GM23338 (cell line): ENCODE results near the gene SNAI1. TPM values are rescaled to one million over a fixed set of nuclear protein-coding genes. Genes with fewer than 3 reads are reported as not detected.

Experiments used
- ATAC-seq: fragments of 200-7000 bp; cut with Tn5 transposase; 3 replicates; pipeline ENCODE4 v1.9.1; 2020
- DNase-seq: peaks from one replicate; pipeline ENCODE4 v3.0.0-alpha.2; 2015; ENCODE audit warnings: low spot score
- H2AFZ ChIP-seq: fragments of 200-600 bp; sonication (generic); 2 replicates; pipeline ENCODE4 v1.8.0; 2016; ENCODE audit warnings: antibody characterized with exemption, mild to moderate bottlenecking, moderate library complexity
- H3F3A ChIP-seq: fragments of 200-600 bp; sonication (generic); replicated peaks from 2 replicates; pipeline ENCODE4 v1.8.0; 2017; ENCODE audit warnings: antibody characterized with exemption, mixed run types, low read depth
- H3K27ac ChIP-seq: fragments of 200-600 bp; sonication (generic); 2 replicates; pipeline ENCODE4 v1.6.1; 2016; ENCODE audit warnings: low read depth
- H3K27me3 ChIP-seq: fragments of 200-600 bp; sonication (generic); 2 replicates; pipeline ENCODE4 v1.8.0; 2016; ENCODE audit warnings: mild to moderate bottlenecking, mixed run types, moderate library complexity; ENCODE audit not compliant: insufficient read depth
- H3K36me3 ChIP-seq: fragments of 200-600 bp; sonication (generic); 2 replicates; pipeline ENCODE4 v1.8.0; 2016; ENCODE audit warnings: mild to moderate bottlenecking; ENCODE audit not compliant: insufficient read depth
- H3K4me1 ChIP-seq: fragments of 200-600 bp; sonication (generic); 2 replicates; pipeline ENCODE4 v1.8.0; 2016; ENCODE audit warnings: mild to moderate bottlenecking, moderate library complexity; ENCODE audit not compliant: insufficient read depth
- H3K4me2 ChIP-seq: fragments of 200-600 bp; sonication (generic); 2 replicates; pipeline ENCODE4 v1.7.1; 2017; ENCODE audit warnings: mixed run types
- H3K4me3 ChIP-seq: fragments of 200-600 bp; sonication (generic); 2 replicates; pipeline ENCODE4 v1.6.1; 2016; ENCODE audit warnings: mixed run types
- H3K79me2 ChIP-seq: fragments of 200-600 bp; sonication (generic); replicated peaks from 2 replicates; pipeline ENCODE4 v1.8.0; 2017; ENCODE audit warnings: mild to moderate bottlenecking; ENCODE audit not compliant: insufficient read depth
- H3K9me2 ChIP-seq: fragments of 200-600 bp; sonication (generic); 2 replicates; pipeline ENCODE4 v1.8.0; 2017; ENCODE audit not compliant: insufficient read depth
- H4K20me1 ChIP-seq: fragments of 200-600 bp; sonication (generic); replicated peaks from 2 replicates; pipeline ENCODE4 v1.8.0; 2017; ENCODE audit warnings: mild to moderate bottlenecking; ENCODE audit not compliant: insufficient read depth
- H3K27ac Mint-ChIP-seq: 2 replicates; pipeline ENCODE4 v1.8.0; 2020; ENCODE audit warnings: inconsistent platforms, mild to moderate bottlenecking, moderate library complexity, mixed read lengths
- H3K27me3 Mint-ChIP-seq: 3 replicates; pipeline ENCODE4 v1.8.0; 2022; ENCODE audit warnings: low read depth, mild to moderate bottlenecking, moderate library complexity, mixed read lengths, inconsistent platforms; ENCODE audit not compliant: insufficient read depth, poor library complexity
- H3K36me3 Mint-ChIP-seq: 3 replicates; pipeline ENCODE4 v1.8.0; 2021; ENCODE audit warnings: low read depth, mild to moderate bottlenecking, inconsistent platforms, moderate library complexity, mixed read lengths
- H3K4me1 Mint-ChIP-seq: 3 replicates; pipeline ENCODE4 v1.8.0; 2020; ENCODE audit warnings: mild to moderate bottlenecking, inconsistent platforms, mixed read lengths
- H3K4me3 Mint-ChIP-seq: 3 replicates; pipeline ENCODE4 v1.8.0; 2021; ENCODE audit warnings: moderate library complexity, mild to moderate bottlenecking, inconsistent platforms, mixed read lengths
- H3K9me3 Mint-ChIP-seq: 3 replicates; pipeline ENCODE4 v1.8.0; 2020; ENCODE audit warnings: moderate library complexity, mild to moderate bottlenecking, inconsistent platforms, mixed read lengths
- ETS1 ChIP-seq: IDR thresholded peaks from 2 replicates; pipeline ENCODE4 v1.6.1; 2016; ENCODE audit warnings: antibody characterized with exemption
- EZH2 ChIP-seq: fragments of 200-600 bp; sonication (generic); IDR thresholded peaks from one replicate; pipeline ENCODE4 v1.8.0; 2017; ENCODE audit warnings: antibody characterized with exemption, mild to moderate bottlenecking, low read depth; ENCODE audit not compliant: unreplicated experiment
- EZH2phosphoT487 ChIP-seq: fragments of 200-600 bp; sonication (generic); IDR thresholded peaks from one replicate; pipeline ENCODE4 v1.8.1; 2018; ENCODE audit warnings: antibody characterized with exemption; ENCODE audit not compliant: unreplicated experiment
- JUNB ChIP-seq: IDR thresholded peaks from one replicate; pipeline ENCODE4 v1.6.1; 2016; ENCODE audit warnings: antibody characterized with exemption; ENCODE audit not compliant: unreplicated experiment
- POLR2AphosphoS5 ChIP-seq: IDR thresholded peaks from 2 replicates; pipeline ENCODE4 v1.6.1; 2016; ENCODE audit warnings: antibody characterized with exemption, low read depth
- STAT1 ChIP-seq: IDR thresholded peaks from one replicate; pipeline ENCODE4 v1.6.1; 2016; ENCODE audit warnings: antibody characterized with exemption; ENCODE audit not compliant: unreplicated experiment
- ZNF114 ChIP-seq: fragments of 250-450 bp; sonication (Bioruptor Pico); IDR thresholded peaks from 2 replicates; pipeline ENCODE4 v1.5.0; 2020; ENCODE audit warnings: mild to moderate bottlenecking, moderate library complexity
- ZNF331 ChIP-seq: fragments of 250-450 bp; sonication (Bioruptor Pico); IDR thresholded peaks from 2 replicates; pipeline ENCODE4 v1.5.0; 2020; ENCODE audit warnings: low read depth, mild to moderate bottlenecking, moderate library complexity
- ZNF462 ChIP-seq: fragments of 250-450 bp; sonication (Bioruptor Pico); IDR thresholded peaks from 2 replicates; pipeline ENCODE4 v1.5.0; 2020; ENCODE audit warnings: mild to moderate bottlenecking, moderate library complexity
- polyA plus RNA-seq: library from polyadenylated mRNA; unstranded; fragments of >200 nt; fragmentation: Nextera tagmentation; extraction: Ambion mirVana; gene quantifications from 2 replicates; pipeline ENCODE4 v1.2.1, GENCODE V29; 2016
- total RNA-seq: library from RNA; depleted of rRNA; stranded (reverse); fragments of >200 nt; shearing (Covaris generic); gene quantifications from 2 replicates; pipeline ENCODE4 v1.2.3, GENCODE V29; 2014
- TF ChIP-seq, protein P1 (sequence below): IDR thresholded peaks from one replicate; pipeline ENCODE4 v1.6.1; 2018; ENCODE audit warnings: antibody characterized with exemption; ENCODE audit not compliant: unreplicated experiment
- TF ChIP-seq, protein P2 (sequence below), 2 experiments: fragments of 200-600 bp in 1 of 2; sonication (generic) in 1 of 2; conservative IDR thresholded peaks; 2 replicates each; pipeline versions ENCODE4 v1.5.1 to v1.6.1; 2016 to 2017; ENCODE audit warnings: antibody characterized with exemption in 2 of 2, low read depth in 2 of 2, mild to moderate bottlenecking in 2 of 2, moderate library complexity in 1 of 2

SNAI1 gene
- total and polyA plus RNA-seq, 2 experiments from 2014 or later: 4.2 to 8.4 TPM

- TF ChIP-seq, protein P1, sequence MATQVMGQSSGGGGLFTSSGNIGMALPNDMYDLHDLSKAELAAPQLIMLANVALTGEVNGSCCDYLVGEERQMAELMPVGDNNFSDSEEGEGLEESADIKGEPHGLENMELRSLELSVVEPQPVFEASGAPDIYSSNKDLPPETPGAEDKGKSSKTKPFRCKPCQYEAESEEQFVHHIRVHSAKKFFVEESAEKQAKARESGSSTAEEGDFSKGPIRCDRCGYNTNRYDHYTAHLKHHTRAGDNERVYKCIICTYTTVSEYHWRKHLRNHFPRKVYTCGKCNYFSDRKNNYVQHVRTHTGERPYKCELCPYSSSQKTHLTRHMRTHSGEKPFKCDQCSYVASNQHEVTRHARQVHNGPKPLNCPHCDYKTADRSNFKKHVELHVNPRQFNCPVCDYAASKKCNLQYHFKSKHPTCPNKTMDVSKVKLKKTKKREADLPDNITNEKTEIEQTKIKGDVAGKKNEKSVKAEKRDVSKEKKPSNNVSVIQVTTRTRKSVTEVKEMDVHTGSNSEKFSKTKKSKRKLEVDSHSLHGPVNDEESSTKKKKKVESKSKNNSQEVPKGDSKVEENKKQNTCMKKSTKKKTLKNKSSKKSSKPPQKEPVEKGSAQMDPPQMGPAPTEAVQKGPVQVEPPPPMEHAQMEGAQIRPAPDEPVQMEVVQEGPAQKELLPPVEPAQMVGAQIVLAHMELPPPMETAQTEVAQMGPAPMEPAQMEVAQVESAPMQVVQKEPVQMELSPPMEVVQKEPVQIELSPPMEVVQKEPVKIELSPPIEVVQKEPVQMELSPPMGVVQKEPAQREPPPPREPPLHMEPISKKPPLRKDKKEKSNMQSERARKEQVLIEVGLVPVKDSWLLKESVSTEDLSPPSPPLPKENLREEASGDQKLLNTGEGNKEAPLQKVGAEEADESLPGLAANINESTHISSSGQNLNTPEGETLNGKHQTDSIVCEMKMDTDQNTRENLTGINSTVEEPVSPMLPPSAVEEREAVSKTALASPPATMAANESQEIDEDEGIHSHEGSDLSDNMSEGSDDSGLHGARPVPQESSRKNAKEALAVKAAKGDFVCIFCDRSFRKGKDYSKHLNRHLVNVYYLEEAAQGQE: no peak
- TF ChIP-seq JUNB (no peak), ZNF462 (no peak)
Measured at GRCh38 chr20:50007369-50007768, 24.6 kb downstream of the SNAI1 start (continued).

GRCh38 chr20:50008007-50008406 is 25.2 kb downstream of the SNAI1 start:
- Histone ChIP-seq H3K4me2 (no peak overlapping the region), H3F3A (peaks cover 8% of the 10 kb centered on the region), H3K36me3 (no peaks in the 10 kb centered on the region), H3K27ac (no peak overlapping the region), H3K27me3 (peaks cover 15% of the 10 kb centered on the region), H2AFZ (no peak overlapping the region), H3K4me3 (no peak overlapping the region), H3K4me1 (peaks cover 5% of the 10 kb centered on the region; the same call in 1 of the 2 replicates), H3K79me2 (no peaks in the 10 kb centered on the region), H3K9me2 (no peaks in the 10 kb centered on the region), H4K20me1 (no peaks in the 10 kb centered on the region)
- no peak for DNase-seq
- no peak overlapping the region for H3K4me3 Mint-ChIP-seq
- peaks cover 17% of the 10 kb centered on the region for H3K4me1 Mint-ChIP-seq
- no peaks in the 10 kb centered on the region for H3K9me3 Mint-ChIP-seq
- no peak for ATAC-seq
- H3K27me3 Mint-ChIP-seq: peaks cover 16% of the 10 kb centered on the region
- H3K36me3 Mint-ChIP-seq: no peaks in the 10 kb centered on the region
- no peak overlapping the region for H3K27ac Mint-ChIP-seq
- TF ChIP-seq ETS1 (no peak), EZH2 (no peak), ZNF331 (CRISPR knock-in tag) (no peak), ZNF114 (CRISPR knock-in tag) (no peak), JUNB (no peak), STAT1 (no peak), POLR2AphosphoS5 (no peak), EZH2phosphoT487 (no peak)
- TF ChIP-seq, protein P2, sequence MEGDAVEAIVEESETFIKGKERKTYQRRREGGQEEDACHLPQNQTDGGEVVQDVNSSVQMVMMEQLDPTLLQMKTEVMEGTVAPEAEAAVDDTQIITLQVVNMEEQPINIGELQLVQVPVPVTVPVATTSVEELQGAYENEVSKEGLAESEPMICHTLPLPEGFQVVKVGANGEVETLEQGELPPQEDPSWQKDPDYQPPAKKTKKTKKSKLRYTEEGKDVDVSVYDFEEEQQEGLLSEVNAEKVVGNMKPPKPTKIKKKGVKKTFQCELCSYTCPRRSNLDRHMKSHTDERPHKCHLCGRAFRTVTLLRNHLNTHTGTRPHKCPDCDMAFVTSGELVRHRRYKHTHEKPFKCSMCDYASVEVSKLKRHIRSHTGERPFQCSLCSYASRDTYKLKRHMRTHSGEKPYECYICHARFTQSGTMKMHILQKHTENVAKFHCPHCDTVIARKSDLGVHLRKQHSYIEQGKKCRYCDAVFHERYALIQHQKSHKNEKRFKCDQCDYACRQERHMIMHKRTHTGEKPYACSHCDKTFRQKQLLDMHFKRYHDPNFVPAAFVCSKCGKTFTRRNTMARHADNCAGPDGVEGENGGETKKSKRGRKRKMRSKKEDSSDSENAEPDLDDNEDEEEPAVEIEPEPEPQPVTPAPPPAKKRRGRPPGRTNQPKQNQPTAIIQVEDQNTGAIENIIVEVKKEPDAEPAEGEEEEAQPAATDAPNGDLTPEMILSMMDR (conservative IDR thresholded peaks at IDR 0.05; ENCODE audit: low read depth in 2 of 2): no peak
